ENCODE results near the gene CCDC32.

Gene CCDC32

GRCh38 chr15:40565333-40566238, 744 bp upstream of the CCDC32 start:
- no peak for DNase-seq

DNA sequence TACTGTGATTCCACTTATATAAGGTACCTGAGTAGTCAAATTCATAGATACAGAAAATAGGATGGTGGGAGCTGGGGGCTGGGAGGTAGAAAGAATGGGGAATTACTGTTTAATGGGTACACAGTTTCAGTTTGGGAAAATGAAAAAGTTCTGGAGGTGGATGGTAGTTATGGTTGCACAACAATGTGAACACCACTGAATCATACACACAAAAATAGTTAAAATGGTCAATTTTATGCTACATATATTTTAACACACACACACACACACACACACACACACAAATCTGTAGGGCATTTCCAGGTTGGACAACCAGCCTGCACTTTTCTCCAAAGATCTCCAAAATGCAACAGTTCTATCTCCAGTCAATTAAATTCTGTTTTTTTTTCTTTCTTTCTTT, 1.4 kb downstream of the CCDC32 start:
- DNase-seq: no peak

- no peak for DNase-seq
These were observed 2.2 kb downstream of the CCDC32 start for GRCh38 chr15:40562691-40563090.

- DNase-seq: no peak
These were observed 5.7 kb downstream of the CCDC32 start for GRCh38 chr15:40558952-40559742.

GRCh38 chr15:40555876-40556275, 9.0 kb downstream of the CCDC32 start:
- DNase-seq: no peak

DNA sequence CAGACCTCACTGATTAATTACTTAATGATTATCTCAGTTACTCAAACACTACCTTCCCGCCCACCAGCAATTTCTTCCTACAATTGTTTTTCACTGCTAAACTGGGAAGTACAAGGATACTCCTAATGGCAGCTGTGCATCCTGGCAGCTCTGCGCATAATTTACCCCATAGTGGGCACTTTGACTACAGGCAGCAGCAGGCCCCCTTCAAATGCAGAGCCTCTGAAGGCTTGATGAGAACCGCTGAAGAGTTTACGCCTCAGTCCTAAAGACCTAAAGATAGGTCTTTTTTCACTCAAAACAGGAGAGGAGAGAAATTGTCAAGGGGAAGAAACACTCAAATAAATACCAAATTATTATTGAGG, 10.7 kb downstream of the CCDC32 start:
- no peak for DNase-seq

GRCh38 chr15:40550341-40551037, 14.4 kb downstream of the CCDC32 start:
- no peak for DNase-seq

DNA sequence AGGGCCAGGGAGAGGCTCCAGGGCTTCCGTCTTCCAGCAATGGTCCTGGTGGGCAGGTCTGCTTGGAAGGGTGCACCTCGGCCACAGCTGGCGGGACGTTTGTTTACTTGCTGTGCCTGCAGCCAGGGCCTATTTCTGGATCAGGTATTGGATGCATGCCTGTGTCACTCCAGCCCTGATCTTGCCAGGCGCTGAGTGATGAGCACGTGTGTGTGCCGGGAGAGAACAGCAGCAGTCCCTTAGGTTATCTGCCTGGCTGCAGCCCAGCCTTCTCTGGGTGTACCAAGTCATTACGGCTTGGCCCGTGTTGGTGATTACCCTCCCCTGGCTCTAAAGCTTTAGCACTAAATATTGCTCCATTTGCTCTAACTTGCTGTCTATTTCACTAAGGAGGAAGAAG, 14.9 kb downstream of the CCDC32 start:
- no peak for DNase-seq

DNA sequence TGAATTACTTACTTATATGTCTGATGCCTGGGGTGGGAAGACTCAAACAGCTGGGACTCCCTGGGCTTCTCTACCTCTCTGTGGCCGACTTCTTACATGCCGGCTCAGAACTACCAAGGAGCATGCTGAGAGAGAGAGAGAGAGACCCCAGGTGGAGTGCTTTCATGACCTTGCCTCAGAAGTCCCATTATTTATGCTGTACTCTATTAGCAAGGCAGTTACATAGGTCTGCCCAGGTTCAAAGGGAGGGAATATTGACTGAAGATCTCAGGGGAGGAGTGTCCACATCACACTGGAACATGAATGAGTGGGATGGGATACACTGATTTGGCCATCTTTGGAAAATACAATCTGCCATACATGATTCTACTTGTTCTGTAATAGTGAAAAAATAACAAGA, 16.2 kb downstream of the CCDC32 start:
- no peak for DNase-seq

DNA sequence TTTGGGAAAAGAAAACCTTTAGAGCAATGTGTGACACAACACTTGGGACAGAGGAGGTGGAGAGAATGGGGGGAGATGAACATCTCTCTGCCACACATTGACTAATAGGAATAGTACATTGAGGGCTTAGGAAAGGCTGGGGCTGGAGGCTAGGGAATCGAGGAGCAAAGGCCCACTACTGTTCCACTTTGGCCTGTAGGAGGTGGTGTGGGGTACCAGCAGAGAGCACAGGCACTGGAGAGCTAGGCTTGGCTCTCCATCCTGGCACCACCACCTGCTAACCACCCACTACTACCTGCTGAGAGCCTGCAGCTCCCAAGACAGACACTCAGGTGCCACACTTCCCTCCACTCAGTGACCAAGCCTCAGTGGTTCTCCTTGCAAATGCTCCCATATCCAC, 19.4 kb downstream of the CCDC32 start:
- DNase-seq: no peak

DNA sequence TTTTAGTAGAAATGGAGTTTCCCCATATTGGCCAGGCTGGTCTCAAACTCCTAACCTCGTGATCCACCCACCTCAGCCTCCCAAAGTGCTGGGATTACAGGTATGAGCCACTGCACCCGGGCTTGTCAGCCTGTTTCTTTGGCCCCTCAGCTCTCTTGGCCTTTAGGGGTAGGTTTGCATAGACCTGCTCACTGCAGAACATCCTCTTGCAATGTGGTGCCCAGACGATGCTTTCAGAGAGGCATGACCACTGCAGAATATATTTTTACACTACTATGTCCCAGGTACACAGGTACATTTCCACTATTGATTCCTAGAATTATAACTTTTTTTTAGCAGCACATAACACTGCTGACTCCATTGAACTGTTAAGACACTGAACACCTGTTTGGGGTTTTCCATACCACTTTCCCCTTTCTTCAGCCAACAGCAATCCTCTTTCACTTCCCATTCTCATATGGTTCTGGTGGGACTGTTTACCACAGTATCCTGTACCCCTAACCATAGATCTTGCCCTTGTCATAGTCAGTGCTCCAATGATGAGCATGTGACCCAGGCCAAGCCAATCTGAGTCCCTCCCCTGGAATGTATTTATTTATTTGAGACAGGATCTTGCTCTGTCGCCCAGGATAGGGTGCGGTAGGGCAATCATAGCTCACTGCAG, 21.1 kb downstream of the CCDC32 start:
- no peak for DNase-seq

DNA sequence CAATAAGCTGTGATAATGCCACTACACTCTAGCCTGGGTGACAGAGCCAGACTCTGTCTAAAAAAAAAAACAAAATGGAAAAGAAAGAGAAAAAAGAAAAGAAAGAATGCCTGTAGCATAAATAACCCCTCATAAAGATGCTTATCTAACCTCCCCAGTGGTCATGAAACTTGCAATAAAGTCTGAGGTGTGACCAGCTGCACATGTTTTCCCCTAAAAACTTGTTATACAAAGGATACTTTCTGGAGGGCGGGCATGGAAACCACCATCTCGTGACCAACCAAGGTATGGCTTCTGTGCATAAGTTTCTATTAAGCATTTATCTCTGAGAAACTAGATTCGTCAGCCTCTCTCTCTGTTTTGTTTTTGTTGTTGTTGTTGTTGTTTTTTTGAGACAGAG, 21.8 kb downstream of the CCDC32 start:
- DNase-seq: no peak

GRCh38 chr15:40538976-40539375, 25.9 kb downstream of the CCDC32 start:
- no peak for DNase-seq

DNA sequence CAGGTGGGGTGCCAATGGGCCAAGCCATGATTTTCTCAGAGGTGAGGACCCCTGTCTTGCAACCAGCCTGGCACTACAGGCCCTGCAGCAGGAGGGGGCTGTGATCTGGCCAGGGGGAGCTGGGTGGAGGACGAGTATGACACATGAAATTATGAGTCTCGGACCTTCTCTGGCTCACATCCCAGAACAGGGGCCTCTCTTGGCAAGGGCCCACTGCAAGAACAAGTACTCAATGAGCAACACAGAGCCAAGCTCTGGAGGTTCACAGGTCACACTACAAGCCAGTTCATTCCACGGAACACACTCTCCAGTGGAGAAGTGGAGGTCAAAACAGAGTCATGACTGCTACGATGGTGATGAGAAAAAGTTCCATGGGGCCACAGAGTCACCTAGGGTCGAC, 28.3 kb downstream of the CCDC32 start:
- no peak for DNase-seq

DNA sequence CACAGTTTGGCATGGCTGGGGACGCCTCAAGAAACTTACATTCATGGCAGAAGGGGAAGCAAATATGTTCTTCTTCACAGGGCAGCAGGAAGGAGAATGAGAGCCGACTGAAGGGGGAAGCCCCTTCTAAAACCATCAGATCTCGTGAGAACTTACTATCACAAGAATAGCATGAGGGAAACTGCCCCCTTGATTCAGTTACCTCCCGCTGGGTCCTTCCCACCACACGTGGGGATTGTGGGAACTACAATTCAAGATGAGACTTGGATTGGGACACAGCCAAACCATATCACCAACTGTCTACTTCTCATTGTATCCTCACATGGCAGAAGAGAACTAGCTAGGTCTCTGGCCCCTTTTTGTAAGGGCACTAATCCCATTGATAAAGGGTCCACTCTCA, 30.5 kb downstream of the CCDC32 start:
- DNase-seq: no peak

DNA sequence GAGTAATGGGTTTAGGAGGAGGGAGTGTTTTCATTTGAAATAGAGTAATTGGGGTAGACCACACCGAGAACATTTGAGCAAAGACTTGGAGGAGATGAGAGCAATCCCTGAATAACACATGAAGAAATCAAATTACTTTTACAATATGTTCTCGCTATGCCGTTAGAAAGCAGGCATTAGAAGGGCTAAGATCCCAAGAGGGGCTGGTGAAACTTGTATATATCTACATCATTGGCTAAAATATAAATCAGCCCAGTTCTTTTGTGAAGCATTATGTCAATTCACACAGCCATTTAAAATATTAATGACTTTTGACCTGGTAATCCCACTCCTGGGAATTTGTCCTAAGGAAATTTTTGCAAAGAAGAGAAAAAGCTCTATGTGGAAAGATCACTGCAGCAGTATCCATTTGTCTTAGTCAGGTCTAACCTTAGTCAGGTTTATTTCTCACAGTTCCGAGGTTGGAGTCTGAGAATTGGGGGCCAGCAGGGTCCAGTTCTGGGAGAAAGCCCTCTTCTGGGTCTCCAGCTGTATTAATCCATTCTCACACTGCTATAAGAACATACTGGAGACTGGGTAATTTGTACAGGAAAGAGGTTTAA, 31.0 kb downstream of the CCDC32 start:
- DNase-seq: no peak

GRCh38 chr15:40528801-40529200, 36.0 kb downstream of the CCDC32 start:
- no peak for DNase-seq

DNA sequence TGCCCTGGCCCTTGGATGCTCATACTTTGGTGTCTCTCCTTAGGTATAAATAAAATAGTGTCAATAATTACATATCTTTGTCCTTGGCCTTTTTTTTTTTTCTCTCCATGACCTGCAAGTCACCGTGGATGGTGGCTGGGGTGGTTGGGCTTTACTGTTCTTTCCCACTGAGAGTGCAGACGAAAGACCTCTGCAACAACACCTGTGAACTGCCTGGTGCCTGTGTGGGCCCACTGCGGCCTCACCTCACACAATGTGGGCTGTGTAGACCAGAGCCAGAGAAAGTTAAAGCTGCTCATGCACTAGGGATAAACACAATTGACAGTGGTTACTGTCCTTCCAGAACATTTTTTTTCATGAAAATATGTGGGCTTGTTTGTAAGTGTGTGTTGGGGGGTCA, 39.0 kb downstream of the CCDC32 start:
- no peak for DNase-seq

DNA sequence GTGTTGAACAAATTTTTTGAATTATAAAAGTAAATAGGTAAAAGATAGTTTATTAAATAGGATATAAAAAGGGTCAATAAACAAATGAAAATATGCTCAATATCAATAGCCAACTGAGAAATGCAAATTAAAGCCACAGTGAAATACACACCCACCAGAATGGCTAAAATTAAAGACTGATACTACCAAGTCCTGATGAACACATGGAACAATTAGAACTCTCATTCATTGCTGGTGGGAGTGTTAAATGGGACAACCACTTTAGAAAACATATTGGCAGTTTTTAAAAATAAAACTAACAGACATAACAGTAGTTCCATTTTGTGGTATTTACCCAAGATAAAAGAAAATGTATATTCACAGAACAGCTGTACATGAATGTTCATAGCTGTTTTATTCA, 41.2 kb downstream of the CCDC32 start:
- DNase-seq: no peak

DNA sequence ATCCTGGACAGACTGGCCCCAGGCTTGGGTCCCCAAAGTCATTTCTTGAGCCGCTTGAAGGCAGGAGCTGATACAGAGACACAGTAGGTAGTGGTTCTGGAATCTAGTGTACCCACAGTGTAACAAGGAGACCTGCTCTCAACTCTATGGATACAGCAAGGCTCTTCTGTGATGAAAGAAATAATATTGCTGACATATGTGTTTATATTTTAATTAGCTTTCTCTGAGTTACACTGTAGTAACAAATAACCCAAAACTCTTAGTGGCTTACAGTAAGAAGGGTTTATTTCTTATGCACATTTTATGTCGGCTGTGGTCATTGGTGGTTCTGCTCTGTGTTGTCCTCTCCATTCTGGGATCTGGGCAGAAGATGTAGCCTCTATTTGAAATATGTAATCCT, 48.5 kb downstream of the CCDC32 start:
- DNase-seq: no peak

- no peak for DNase-seq
These were observed 51.2 kb downstream of the CCDC32 start for GRCh38 chr15:40513609-40514008.

DNA sequence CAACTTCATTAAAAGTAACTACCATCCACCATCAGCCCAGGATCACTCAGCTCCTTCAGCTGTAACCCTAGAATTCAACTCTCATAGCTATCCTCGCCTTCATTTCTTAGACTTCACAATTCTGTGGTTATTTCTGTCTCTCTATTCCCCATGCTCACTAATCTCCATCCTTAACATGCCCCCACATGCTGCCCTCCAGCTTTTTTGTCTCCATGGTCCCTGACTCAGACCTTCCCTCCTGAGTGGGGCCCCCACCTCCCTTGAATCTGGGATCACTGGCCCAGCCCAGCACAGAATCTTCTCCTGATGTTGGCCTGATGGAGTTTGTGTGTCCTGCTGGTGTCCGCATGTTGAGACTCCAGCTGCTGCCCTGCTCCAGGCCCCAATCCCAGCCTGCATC, 52.4 kb downstream of the CCDC32 start:
- no peak for DNase-seq

Data from NCI-H524 treated with DMSO at 0.1 percent for 48 hours (cell line).